Measurements from ENCODE around the gene ABR. TPM values are rescaled to one million over a fixed set of nuclear protein-coding genes. Genes with fewer than 3 reads are reported as not detected.

Gene ABR
- total and polyA plus RNA-seq, 9 donors: 25.0 to 94.6 (median 60.2) TPM

DNA sequence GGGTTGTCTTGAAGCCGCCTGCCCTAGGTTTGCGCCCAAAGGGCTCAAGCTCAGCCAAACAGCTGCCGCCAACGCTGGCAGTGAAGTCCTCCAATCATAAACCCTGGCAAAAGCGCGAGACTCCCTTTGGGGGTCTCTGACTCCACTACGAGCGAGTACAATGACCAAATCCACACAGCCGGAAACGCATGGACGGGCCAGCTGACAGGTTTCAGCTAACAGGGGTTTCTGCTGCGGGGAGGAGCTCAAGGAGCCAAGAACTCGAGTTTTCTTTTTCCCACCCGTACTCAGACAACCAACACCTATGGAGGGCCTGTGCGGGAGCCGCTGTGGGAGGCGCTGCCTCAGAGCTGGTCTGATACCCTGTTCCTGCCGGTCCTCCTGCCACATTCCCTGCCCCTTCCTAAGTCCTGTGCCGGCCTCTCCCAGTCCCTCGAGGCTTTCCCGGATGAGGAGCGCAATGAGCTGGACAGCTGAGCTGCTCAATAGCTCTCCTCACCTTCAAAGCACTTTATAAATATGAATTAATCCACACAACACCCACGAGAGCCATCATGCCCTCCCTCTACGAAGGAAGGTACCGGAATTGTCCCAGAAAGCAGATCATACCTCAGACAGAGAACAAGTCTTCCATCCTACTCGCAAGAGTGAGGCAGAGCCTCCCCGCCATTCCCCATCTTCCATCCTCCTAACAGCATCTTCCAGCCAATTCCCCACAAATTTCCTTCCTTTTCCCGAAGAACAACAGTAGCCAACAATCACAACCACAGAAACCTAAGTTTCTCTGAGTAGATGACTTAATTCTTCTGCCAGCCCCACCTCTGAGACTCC lies 6.1 kb downstream of the ABR start:
- Histone ChIP-seq H3K4me1 (ENCODE audit: insufficient read depth) (peaks cover 5% of the 10 kb centered on the region), H3K36me3 (no peaks in the 10 kb centered on the region), H3K27ac (no peak overlapping the region), H3K27me3 (no peaks in the 10 kb centered on the region), H3K4me3 (no peak overlapping the region), H3K9me3 (no peaks in the 10 kb centered on the region)
- 86 to 92% (median 88%) methylated on average over 28 of the region's 28 CpGs for WGBS, 3 donors
- no peak for DNase-seq
- TF ChIP-seq, protein P1, sequence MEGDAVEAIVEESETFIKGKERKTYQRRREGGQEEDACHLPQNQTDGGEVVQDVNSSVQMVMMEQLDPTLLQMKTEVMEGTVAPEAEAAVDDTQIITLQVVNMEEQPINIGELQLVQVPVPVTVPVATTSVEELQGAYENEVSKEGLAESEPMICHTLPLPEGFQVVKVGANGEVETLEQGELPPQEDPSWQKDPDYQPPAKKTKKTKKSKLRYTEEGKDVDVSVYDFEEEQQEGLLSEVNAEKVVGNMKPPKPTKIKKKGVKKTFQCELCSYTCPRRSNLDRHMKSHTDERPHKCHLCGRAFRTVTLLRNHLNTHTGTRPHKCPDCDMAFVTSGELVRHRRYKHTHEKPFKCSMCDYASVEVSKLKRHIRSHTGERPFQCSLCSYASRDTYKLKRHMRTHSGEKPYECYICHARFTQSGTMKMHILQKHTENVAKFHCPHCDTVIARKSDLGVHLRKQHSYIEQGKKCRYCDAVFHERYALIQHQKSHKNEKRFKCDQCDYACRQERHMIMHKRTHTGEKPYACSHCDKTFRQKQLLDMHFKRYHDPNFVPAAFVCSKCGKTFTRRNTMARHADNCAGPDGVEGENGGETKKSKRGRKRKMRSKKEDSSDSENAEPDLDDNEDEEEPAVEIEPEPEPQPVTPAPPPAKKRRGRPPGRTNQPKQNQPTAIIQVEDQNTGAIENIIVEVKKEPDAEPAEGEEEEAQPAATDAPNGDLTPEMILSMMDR (IDR thresholded peaks at IDR 0.05): no peak
- TF ChIP-seq EP300 (IDR thresholded peaks at IDR 0.05): no peak
- no peak for TF ChIP-seq POLR2A (IDR thresholded peaks at IDR 0.05)
- intact Hi-C loops (cut with DNase I): no loop called here

DNA sequence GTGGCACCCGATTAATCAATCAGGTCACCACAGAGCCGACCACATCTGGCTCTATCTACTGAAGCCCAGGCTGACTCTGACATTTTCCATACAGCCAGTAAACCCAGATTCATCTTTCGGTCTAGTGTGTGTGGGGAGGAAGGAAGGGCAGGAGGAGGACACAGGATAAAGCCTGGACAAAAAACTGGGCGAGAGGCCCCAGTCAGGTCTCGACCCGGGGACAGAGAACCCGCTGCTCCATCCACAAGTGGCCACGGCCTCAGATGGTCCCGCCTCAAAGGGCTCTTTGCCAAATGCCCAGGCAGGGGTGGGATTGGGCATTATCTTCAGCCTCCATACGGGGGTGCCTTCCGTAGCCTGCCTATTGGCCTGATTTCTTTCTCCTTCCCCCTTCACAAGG lies 7.8 kb downstream of the ABR start:
- WGBS, 3 donors: 83 to 89% (median 85%) methylated on average over 11 of the region's 11 CpGs
- Histone ChIP-seq H3K4me1 (ENCODE audit: insufficient read depth) (peaks cover 2% of the 10 kb centered on the region), H3K9me3 (no peaks in the 10 kb centered on the region), H3K27me3 (no peaks in the 10 kb centered on the region), H3K27ac (no peak overlapping the region), H3K4me3 (no peak overlapping the region), H3K36me3 (no peaks in the 10 kb centered on the region)
- TF ChIP-seq, protein P1 (IDR thresholded peaks at IDR 0.05): no peak
- TF ChIP-seq POLR2A (IDR thresholded peaks at IDR 0.05) (no peak), EP300 (IDR thresholded peaks at IDR 0.05) (no peak)
- DNase-seq: no peak
- intact Hi-C loops (cut with DNase I): no loop called here

DNA sequence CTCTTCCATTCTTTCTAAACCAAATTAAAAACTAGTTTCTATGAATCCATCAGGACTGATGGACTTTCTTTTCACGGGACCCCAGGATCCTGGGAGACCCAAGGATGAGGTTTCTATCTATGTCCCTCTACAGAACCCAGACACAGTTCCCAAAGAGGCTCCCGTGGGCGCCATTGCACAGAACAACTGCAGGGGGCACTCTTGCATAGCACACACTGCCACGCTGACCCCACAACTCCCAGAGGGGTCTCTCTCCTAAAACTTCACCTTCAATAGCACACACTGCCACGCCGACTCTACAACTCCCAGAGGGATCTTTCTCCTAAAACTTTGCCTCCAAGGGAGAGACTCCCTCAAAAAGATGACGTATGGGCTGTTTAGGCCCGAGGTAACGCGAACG lies 9.0 kb downstream of the ABR start:
- Histone ChIP-seq H3K4me1 (ENCODE audit: insufficient read depth) (peaks cover 2% of the 10 kb centered on the region), H3K9me3 (no peaks in the 10 kb centered on the region), H3K27me3 (no peaks in the 10 kb centered on the region), H3K27ac (no peak overlapping the region), H3K4me3 (no peak overlapping the region), H3K36me3 (no peaks in the 10 kb centered on the region)
- WGBS, 3 donors: 90 to 92% (median 92%) methylated on average over 11 of the region's 11 CpGs
- intact Hi-C loops (cut with DNase I): no loop called here
- no peak for DNase-seq
- TF ChIP-seq EP300 (IDR thresholded peaks at IDR 0.05) (no peak), POLR2A (IDR thresholded peaks at IDR 0.05) (no peak)
- TF ChIP-seq, protein P1 (IDR thresholded peaks at IDR 0.05): no peak

DNA sequence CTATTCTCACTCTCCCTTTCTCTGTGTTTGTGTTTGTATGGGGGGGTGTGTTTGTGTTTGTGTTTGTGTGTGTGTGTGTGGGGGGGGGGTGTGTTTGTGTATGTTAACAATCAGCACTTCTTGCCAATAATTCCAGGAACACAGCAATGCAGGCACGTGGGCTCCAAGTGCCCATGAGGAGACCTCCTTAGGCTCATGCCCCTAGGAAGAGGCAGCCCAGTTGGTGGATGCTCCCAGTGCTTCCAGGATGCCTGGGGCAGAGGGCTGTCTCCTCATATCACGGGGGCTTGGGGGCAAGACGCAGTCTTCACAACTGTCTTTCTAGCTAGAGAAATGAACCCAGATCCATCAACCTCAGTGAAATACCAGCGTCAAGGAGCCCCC lies 9.9 kb downstream of the ABR start:
- H3K9me3 ChIP-seq: no peaks in the 10 kb centered on the region
- H3K36me3 ChIP-seq: no peaks in the 10 kb centered on the region
- H3K4me3 ChIP-seq: no peak overlapping the region
- no peak overlapping the region for H3K27ac ChIP-seq
- 73 to 79% (median 78%) methylated on average over 4 of the region's 4 CpGs for WGBS, 3 donors
- TF ChIP-seq, protein P1 (IDR thresholded peaks at IDR 0.05): no peak
- TF ChIP-seq EP300 (IDR thresholded peaks at IDR 0.05) (no peak), POLR2A (IDR thresholded peaks at IDR 0.05) (no peak)
- no peak for DNase-seq
- intact Hi-C loops (cut with DNase I): no loop called here
- no peaks in the 10 kb centered on the region for H3K27me3 ChIP-seq
- H3K4me1 ChIP-seq (ENCODE audit: insufficient read depth): peaks cover 2% of the 10 kb centered on the region
